RPMI7951 (cell line): Measurements from ENCODE around the gene SERPINA3. TPM values are rescaled to one million over a fixed set of nuclear protein-coding genes. Genes with fewer than 3 reads are reported as not detected.

Experiments used
- DNase-seq: peaks from one replicate; pipeline ENCODE4 v3.0.0-alpha.2; 2012; ENCODE audit warnings: low read depth
- total RNA-seq: library from RNA; depleted of rRNA; stranded (reverse); fragments of >200 nt; shearing (Covaris generic); gene quantifications from 2 replicates; pipeline ENCODE4 v1.2.3, GENCODE V29; 2014; rRNA removed

SERPINA3 gene
- total RNA-seq, 1 experiment from 2014 or later = 0.96 TPM

GRCh38 chr14:94655169-94655710, 43.0 kb downstream of the SERPINA3 start:
- DNase-seq = no peak

GRCh38 chr14:94656043-94656442, 43.9 kb downstream of the SERPINA3 start:
- DNase-seq = no peak

GRCh38 chr14:94659256-94659655, 47.1 kb downstream of the SERPINA3 start:
- DNase-seq = no peak

- no peak for DNase-seq
Measured at GRCh38 chr14:94659901-94660300, 47.7 kb downstream of the SERPINA3 start.

GRCh38 chr14:94660306-94660946, 48.2 kb downstream of the SERPINA3 start:
- no peak for DNase-seq

GRCh38 chr14:94663538-94663937, 51.3 kb downstream of the SERPINA3 start:
- no peak for DNase-seq

- no peak for DNase-seq
Measured at GRCh38 chr14:94663965-94664704, 51.9 kb downstream of the SERPINA3 start.

GRCh38 chr14:94665121-94665520, 52.9 kb downstream of the SERPINA3 start:
- DNase-seq = no peak

GRCh38 chr14:94665544-94665943, 53.4 kb downstream of the SERPINA3 start:
- no peak for DNase-seq

GRCh38 chr14:94670692-94671285, 58.6 kb downstream of the SERPINA3 start:
- DNase-seq = no peak

GRCh38 chr14:94671870-94672444, 59.8 kb downstream of the SERPINA3 start:
- DNase-seq = no peak

GRCh38 chr14:94673071-94673470, 60.9 kb downstream of the SERPINA3 start:
- DNase-seq = no peak

Other genes starting within 250 kb of the SERPINA3 start
- gene SERPINA2, start 245.7 kb upstream of the SERPINA3 start, total RNA-seq = not detected in 2 replicates
- gene SERPINA1, start 223.8 kb upstream of the SERPINA3 start, total RNA-seq = 0.12 and 0.78 TPM in 2 replicates
- not detected in 2 replicates for gene SERPINA11, start 159.6 kb upstream of the SERPINA3 start, total RNA-seq
- not detected in 2 replicates for gene SERPINA9, start 136.2 kb upstream of the SERPINA3 start, total RNA-seq
- gene SERPINA12, start 102.9 kb upstream of the SERPINA3 start, total RNA-seq = not detected in 2 replicates
- not detected in 2 replicates for gene SERPINA4, start 50.9 kb upstream of the SERPINA3 start, total RNA-seq
- 0.49 and 2.9 TPM in 2 replicates for gene SERPINA5, start 31.0 kb upstream of the SERPINA3 start, total RNA-seq
- not detected in 2 replicates for gene GSC, start 157.7 kb downstream of the SERPINA3 start, total RNA-seq